SIG-M5 treated with dmso at 0.1 percent for 504 hours (cell line): ENCODE measurements around the gene DHX35.
A peak's percentile ranks its signal among the peaks of the same experiment; 100 is the strongest.

Source experiments
- DNase-seq: peaks from one replicate; lab custom pipeline; 2025; ENCODE audit not compliant: unreplicated experiment; lab: John Stamatoyannopoulos, UW

The DHX35 gene

GRCh38 chr20:39016506-39016905 is 54.4 kb downstream of the DHX35 start:
- no peak for DNase-seq

DNA sequence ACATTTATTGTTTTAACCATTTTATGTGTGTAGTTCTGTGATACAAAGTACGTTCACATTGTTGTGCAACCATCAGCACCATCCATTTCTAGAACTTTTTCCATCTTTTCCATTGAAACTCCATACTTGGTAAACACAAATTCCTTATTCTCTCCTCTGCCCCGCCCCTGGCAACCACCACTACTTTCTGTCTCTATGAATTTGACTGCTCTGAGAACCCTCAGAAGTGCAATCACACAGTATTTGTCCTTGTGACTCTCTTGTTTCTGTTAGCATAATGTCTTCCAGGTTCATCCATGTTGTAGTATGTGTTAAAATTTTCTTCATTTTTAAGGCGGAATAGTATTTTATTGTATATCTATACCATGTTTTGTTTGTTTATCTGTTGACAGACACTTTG is 56.9 kb downstream of the DHX35 start:
- DNase-seq, result no peak

- DNase-seq, result no peak
Observed at GRCh38 chr20:39019805-39020325, 57.7 kb downstream of the DHX35 start.

DNA sequence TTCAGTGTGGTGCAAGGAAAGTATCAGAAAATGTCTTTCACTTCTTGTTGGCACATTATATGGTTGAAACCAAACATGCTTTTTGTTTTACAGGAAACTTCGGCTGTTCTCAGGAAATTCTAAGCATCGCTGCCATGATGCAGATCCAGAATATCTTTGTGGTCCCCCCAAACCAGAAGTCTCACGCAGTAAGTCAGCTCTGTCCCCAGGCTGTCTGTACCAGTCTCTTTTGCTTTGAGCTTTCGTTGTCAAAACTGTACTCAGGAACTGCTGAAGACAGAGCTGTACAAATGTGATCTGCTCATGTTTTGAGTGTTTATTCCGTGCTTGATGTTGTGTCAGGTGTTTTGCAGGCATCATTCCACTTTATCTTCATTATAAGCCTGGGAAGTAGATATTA is 59.6 kb downstream of the DHX35 start:
- no peak for DNase-seq

- DNase-seq, result no peak
Observed at GRCh38 chr20:39025883-39026282, 63.7 kb downstream of the DHX35 start.

DNA sequence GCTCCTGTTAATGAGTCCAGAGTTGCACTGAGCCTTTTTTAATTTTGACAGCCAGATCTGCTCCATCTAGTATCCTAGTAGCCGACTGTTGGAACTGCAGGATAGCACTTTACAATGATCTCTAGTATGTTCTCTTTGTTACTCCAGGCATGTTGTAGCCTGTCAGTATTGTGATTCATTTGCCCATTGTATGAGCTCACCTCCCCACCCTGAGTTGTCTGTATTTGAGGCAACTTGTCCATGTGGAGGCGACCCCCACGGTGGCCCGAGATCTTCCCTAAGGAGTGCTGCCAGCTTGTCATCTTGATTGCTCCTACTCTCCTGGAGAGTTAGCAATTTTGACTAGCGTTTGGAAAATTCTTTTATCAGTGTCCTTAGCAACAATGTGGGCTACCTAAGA is 67.2 kb downstream of the DHX35 start:
- no peak for DNase-seq

- no peak for DNase-seq
Observed at GRCh38 chr20:39032997-39033396, 70.9 kb downstream of the DHX35 start.

- no peak for DNase-seq
Observed at GRCh38 chr20:39036011-39036410, 73.9 kb downstream of the DHX35 start.

- no peak for DNase-seq
Observed at GRCh38 chr20:39036851-39037250, 74.7 kb downstream of the DHX35 start.

DNA sequence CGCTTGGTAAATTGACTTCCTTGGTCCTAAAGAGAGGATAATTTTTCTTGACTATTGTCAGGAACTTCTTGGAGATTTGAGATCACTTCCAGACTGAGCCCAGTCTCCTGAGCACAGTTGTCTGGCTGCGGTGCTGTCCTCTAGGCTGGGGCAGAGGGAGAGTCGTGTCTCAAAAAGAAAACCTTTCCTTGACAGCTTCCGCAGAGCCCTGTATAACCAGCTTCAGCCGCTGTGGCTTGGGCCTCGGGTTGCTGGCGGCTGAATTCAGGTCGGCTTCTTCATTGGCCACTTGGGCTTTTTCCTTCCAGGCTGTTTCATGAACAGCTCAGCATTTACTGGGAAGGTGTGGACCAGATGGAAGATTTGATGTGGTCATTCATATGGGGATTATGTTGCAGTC is 75.9 kb downstream of the DHX35 start:
- DNase-seq, result no peak

- no peak for DNase-seq
Observed at GRCh38 chr20:39038495-39038894, 76.4 kb downstream of the DHX35 start.

GRCh38 chr20:39039261-39039660 is 77.1 kb downstream of the DHX35 start:
- no peak for DNase-seq

DNA sequence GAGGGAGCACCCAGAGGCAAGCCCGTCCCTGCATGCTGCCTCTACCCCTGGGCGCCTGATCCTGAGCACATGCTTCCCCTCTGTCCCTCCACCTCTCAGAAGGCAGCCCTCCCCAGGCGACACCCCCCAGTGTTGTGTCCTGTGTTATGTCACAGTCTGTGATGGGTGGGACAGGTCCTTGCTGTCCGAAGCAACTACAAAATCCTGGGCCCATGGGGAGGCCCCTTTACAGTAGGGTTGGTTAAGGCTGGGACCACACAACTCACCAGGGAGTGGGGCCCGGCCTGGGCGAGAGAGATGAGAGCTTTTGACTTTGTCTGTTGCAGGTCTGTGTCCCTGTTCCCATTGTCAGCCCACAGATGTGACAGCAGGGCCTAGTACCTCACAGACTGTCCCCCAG is 78.0 kb downstream of the DHX35 start:
- DNase-seq, result no peak

DNA sequence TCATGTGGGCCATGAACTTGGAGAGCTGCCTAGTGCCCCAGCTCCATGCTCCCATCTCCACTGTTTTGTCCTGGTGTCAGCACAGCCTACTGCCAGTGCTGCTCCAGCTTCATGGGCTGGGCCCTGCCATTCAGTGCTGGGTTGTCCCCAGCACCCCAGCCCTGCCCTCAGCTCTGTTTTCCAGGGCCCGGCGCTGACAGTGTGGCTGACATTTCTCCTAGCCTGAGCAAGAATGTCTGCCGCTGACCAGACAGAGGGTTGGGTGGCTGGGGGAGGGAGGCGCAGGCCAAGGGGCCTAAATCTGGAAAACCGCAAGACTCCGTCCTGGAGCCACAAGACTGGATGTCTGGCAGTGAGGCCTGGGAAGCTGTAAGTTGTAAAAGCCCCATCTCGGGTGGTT is 78.9 kb downstream of the DHX35 start:
- DNase-seq, result no peak

GRCh38 chr20:39042279-39043150 is 80.4 kb downstream of the DHX35 start:
- DNase-seq, result no peak

DNA sequence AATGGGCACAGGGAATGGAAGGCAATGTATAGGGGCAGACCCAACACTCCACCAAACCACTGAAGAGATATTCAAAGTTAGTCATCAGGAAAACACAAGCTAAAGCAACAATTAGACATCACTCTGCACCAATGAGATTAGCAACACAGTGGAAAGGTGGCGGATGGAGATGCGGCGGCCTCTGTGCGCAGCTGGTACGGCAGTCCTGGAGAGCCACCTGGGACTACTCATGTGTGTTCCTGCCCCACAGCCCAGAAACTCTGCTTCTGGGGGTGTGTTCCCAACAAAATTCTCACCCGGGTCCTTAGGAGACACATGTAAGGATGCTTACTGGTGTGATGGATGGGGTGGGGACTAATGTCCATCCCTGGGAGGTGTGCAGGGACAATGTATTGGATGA is 82.4 kb downstream of the DHX35 start:
- no peak for DNase-seq

DNA sequence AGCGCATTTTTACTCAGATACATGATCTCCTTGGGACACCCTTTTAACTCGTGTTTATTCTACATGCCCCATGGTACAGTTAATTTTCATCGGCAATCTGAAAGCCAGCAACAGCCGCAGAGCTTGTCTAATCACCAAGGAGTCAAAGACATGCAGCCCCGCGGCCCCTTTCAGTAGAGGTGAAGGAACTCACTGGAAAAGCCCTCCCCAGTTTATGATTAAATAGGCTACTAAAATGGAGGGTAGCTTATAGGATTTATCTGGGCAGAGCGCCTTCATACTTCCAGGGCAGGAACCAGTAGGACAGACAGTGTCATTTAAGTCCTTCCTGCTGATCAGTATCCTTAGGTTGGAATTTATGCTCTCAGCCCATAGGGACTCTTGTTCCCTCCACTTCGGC is 83.5 kb downstream of the DHX35 start:
- no peak for DNase-seq

- DNase-seq, result no peak
Observed at GRCh38 chr20:39047417-39047985, 85.4 kb downstream of the DHX35 start.

GRCh38 chr20:39048000-39048696 is 86.0 kb downstream of the DHX35 start:
- peak; percentile 57 for DNase-seq

- no peak for DNase-seq
Observed at GRCh38 chr20:39049148-39049547, 87.0 kb downstream of the DHX35 start.

DNA sequence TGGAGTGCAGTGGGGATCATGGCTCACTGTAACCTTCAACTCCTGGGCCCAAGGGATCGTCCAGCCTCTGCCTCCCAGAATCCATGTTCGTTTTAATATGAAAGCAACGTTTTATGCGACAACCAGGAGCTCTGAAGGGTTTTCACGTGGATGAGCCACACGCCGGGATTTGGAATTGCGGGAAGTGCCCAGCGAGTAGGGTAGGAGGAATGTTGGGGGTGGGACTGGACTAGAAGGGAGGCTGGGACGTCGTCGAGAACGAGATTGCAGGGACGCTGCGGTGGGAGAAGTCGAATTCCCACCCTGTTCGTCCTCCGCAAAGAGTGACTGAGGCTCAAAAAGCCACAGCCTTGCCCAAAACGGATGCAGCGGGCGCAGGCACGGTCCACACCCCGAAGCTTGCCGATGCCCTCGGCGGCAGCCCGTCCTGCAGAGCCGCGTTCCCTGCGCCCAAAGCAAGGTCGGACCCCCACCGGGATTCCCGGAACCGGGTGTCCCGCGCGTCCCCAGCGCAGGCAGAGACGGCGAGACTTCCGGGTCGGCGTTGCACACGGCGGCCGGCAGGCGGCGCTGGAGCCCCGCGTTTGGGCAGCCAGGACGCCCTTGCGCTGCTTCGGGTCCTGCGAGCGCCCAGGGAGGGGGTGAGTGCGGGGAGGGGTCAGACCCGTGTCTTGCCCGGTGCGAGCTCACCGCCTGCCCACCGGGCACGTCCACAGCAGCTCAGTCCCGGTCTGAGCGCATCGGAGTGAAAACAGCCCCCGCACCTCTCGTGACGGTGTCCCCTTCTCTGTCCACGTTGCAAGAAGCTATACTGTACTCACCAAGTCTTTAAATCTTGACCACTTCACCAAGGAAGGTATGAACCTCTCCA is 87.8 kb downstream of the DHX35 start:
- DNase-seq, result peak; percentile 38
